Aorta (tissue), 5 donors: Measurements from ENCODE around the gene VWA5B2. TPM values are rescaled to one million over a fixed set of nuclear protein-coding genes. Genes with fewer than 3 reads are reported as not detected.
A peak's percentile ranks its signal among the peaks of the same experiment; 100 is the strongest.

ENCODE experiments used
- ATAC-seq: fragments of 200-7000 bp; cut with Tn5 transposase; one replicate; pipeline ENCODE4 v1.9.1; 2022; ENCODE audit warnings: moderate library complexity; ENCODE audit not compliant: low FRiP score
- DNase-seq, 2 donors: peaks; one replicate each; pipeline ENCODE4 v3.0.0-alpha.2; 2020
- H3K27ac ChIP-seq, 2 donors: one replicate each; pipeline ENCODE4 v1.5.1; 2013; ENCODE audit warnings: low read length in 2 of 2, mild to moderate bottlenecking in 2 of 2, moderate library complexity in 2 of 2, control low read depth in 1 of 2, inconsistent platforms in 1 of 2, low read depth in 1 of 2
- H3K27me3 ChIP-seq, 2 donors: one replicate each; pipeline ENCODE4 v1.6.1; 2013; ENCODE audit warnings: control low read depth in 1 of 2, low read length in 1 of 2, mild to moderate bottlenecking in 1 of 2, moderate library complexity in 1 of 2; ENCODE audit not compliant: insufficient read depth in 2 of 2, control insufficient read depth in 1 of 2
- H3K36me3 ChIP-seq, 2 donors: one replicate each; pipeline ENCODE4 v1.6.1; 2013; ENCODE audit warnings: control low read depth in 1 of 2, low read length in 1 of 2, mild to moderate bottlenecking in 1 of 2; ENCODE audit not compliant: insufficient read depth in 2 of 2, control insufficient read depth in 1 of 2
- H3K4me1 ChIP-seq, 2 donors: one replicate each; pipeline ENCODE4 v1.6.1; 2013; ENCODE audit warnings: low read length in 2 of 2, control low read depth in 1 of 2, mild to moderate bottlenecking in 1 of 2, moderate library complexity in 1 of 2; ENCODE audit not compliant: insufficient read depth in 2 of 2, control insufficient read depth in 1 of 2
- H3K4me3 ChIP-seq, 2 donors: one replicate each; pipeline ENCODE4 v1.5.1; 2013; ENCODE audit warnings: low read length in 2 of 2, control low read depth in 1 of 2, mild to moderate bottlenecking in 1 of 2
- H3K9me3 ChIP-seq: one replicate; pipeline ENCODE4 v1.6.1; 2013; ENCODE audit warnings: mild to moderate bottlenecking, low read length; ENCODE audit not compliant: control insufficient read depth
- whole genome bisulfite sequencing, 2 donors: extraction: QIAGEN DNeasy Blood & Tissue Kit; methylation state at CpG; one replicate each; pipeline ENCODE4 v1.1.7; 2013; 5-methylcytosine and 5-hydroxymethylcytosine counted together
- intact Hi-C, 2 donors: fragments of 100-400 bp; cut with DNase I; formaldehyde crosslinking; loops; one replicate each; pipeline versions ENCODE4 v1.14.2 to v1.15.0; 2022
- microRNA-seq, 2 donors: library from miRNA; unstranded; fragments of <30 nt; microRNA quantifications; one replicate each; pipeline ENCODE4 v1.2.0, GENCODE V29; 2020
- polyA plus RNA-seq, 2 donors: library from polyadenylated mRNA; stranded (reverse); fragments of 200-250 nt; gene quantifications; one replicate each; pipeline ENCODE4 v1.2.3, GENCODE V29; 2013
- total RNA-seq, 2 donors: library from RNA; stranded (reverse); fragmentation: NEBNext Ultra II Directional; extraction: Animal tissue kit (Norgen Biotek cat#: 25700); gene quantifications; one replicate each; pipeline ENCODE4 v1.2.1, GENCODE V29; 2021
- donor health status: healthy with polysubstance abuse.
- donor health status: Bipolar disorder and iron deficiency.
- donor health status: DM: no; HTN: no; CAD: no.
- donor health status: DM: no; HTN: no; CAD: no.
- donor health status: DM: yes; HTN: yes; CAD: no.

The VWA5B2 gene
- total and polyA plus RNA-seq, 4 donors = 0.10 TPM; not detected in 3

GRCh38 chr3:184289426-184289938, 60.1 kb downstream of the VWA5B2 start:
- Histone ChIP-seq H3K36me3 (no peaks in the 10 kb centered on the region), H3K27me3 (no peaks in the 10 kb centered on the region), H3K4me3 (no peak overlapping the region), H3K9me3 (no peaks in the 10 kb centered on the region), H3K4me1 (no peaks in the 10 kb centered on the region), H3K27ac (no peak overlapping the region)
- DNase-seq = peak; percentile 54 to 75
- WGBS, 2 donors = 9 to 14% methylated on average over 10 of the region's 10 CpGs
- intact Hi-C loops = no loop called here
- ATAC-seq = no peak

- intact Hi-C loops = no loop called here
- no peak overlapping the region for H3K27ac ChIP-seq
- no peak overlapping the region for H3K4me3 ChIP-seq
- H3K9me3 ChIP-seq = no peaks in the 10 kb centered on the region
- H3K4me1 ChIP-seq = no peaks in the 10 kb centered on the region
- H3K27me3 ChIP-seq = no peaks in the 10 kb centered on the region
- ATAC-seq (no peak), DNase-seq (no peak)
- 84 to 87% methylated on average over 9 to 10 of the region's 10 CpGs for WGBS, 2 donors
- no peaks in the 10 kb centered on the region for H3K36me3 ChIP-seq
Observed at GRCh38 chr3:184290331-184290730, 60.9 kb downstream of the VWA5B2 start.

- no peak for ATAC-seq
- 87 to 88% methylated on average over 22 of the region's 22 CpGs for WGBS, 2 donors
Observed at GRCh38 chr3:184291044-184291737, 61.8 kb downstream of the VWA5B2 start.

More at GRCh38 chr3:184291044-184291737, 61.8 kb downstream of the VWA5B2 start:
- H3K4me1 ChIP-seq = no peaks in the 10 kb centered on the region
- no peak for DNase-seq
- intact Hi-C loops = no loop called here
- H3K9me3 ChIP-seq = no peaks in the 10 kb centered on the region
- H3K27me3 ChIP-seq = no peaks in the 10 kb centered on the region
- H3K36me3 ChIP-seq = no peaks in the 10 kb centered on the region
- H3K27ac ChIP-seq = no peak overlapping the region
- no peak overlapping the region for H3K4me3 ChIP-seq

Small RNAs within 50 kb of the gene (microRNA-seq; reads per million reads assigned to microRNA genes)
- gene MIR1224 = 0 to 3.0 reads per million in 2 donors

Other genes starting within 250 kb of the VWA5B2 start
- 10 to 100 TPM; 18.9 to 49.6 TPM for gene ABCC5, start 211.7 kb upstream of the VWA5B2 start, total RNA-seq
- 10 to 100 TPM; 13.0 to 33.8 TPM for gene ABCC5, start 211.7 kb upstream of the VWA5B2 start, polyA plus RNA-seq
- gene HTR3D, start 197.8 kb upstream of the VWA5B2 start, total RNA-seq = not detected
- gene HTR3D, start 197.8 kb upstream of the VWA5B2 start, polyA plus RNA-seq = not detected
- not detected for gene HTR3C, start 176.5 kb upstream of the VWA5B2 start, total RNA-seq
- not detected for gene HTR3C, start 176.5 kb upstream of the VWA5B2 start, polyA plus RNA-seq
- not detected for gene HTR3E, start 132.5 kb upstream of the VWA5B2 start, total RNA-seq
- not detected for gene HTR3E, start 132.5 kb upstream of the VWA5B2 start, polyA plus RNA-seq
- 10 to 100 TPM; 32.2 to 32.9 TPM for gene EIF2B5, start 94.2 kb upstream of the VWA5B2 start, total RNA-seq
- gene EIF2B5, start 94.2 kb upstream of the VWA5B2 start, polyA plus RNA-seq = 10 to 100 TPM; 24.3 to 53.1 TPM
- gene DVL3, start 74.2 kb upstream of the VWA5B2 start, total RNA-seq = 10 to 100 TPM; 66.7 to 77.1 TPM
- gene DVL3, start 74.2 kb upstream of the VWA5B2 start, polyA plus RNA-seq = 10 to 100 TPM; 13.5 to 55.6 TPM
- gene AP2M1, start 54.7 kb upstream of the VWA5B2 start, total RNA-seq = 100 to 1,000 TPM; 249 to 250 TPM
- gene AP2M1, start 54.7 kb upstream of the VWA5B2 start, polyA plus RNA-seq = 100 to 1,000 TPM; 234 to 237 TPM
- gene ABCF3, start 43.4 kb upstream of the VWA5B2 start, total RNA-seq = 10 to 100 TPM; 44.1 to 57.1 TPM
- 10 to 100 TPM; 30.1 to 75.6 TPM for gene ABCF3, start 43.4 kb upstream of the VWA5B2 start, polyA plus RNA-seq
- gene ALG3, start 19.4 kb downstream of the VWA5B2 start, total RNA-seq = 10 to 100 TPM; 19.4 to 23.9 TPM
- gene ALG3, start 19.4 kb downstream of the VWA5B2 start, polyA plus RNA-seq = 10 to 100 TPM; 12.5 to 30.7 TPM
- gene EEF1AKMT4, start 20.1 kb downstream of the VWA5B2 start, total RNA-seq = 1 to 10 TPM; 1.5 to 1.8 TPM
- gene EEF1AKMT4, start 20.1 kb downstream of the VWA5B2 start, polyA plus RNA-seq = 1 to 10 TPM in 1 of 2 donors, under 1 TPM in 1; 0.41 to 3.0 TPM
- gene CAMK2N2, start 32.0 kb downstream of the VWA5B2 start, total RNA-seq = under 1 TPM; 0.26 to 0.36 TPM
- gene CAMK2N2, start 32.0 kb downstream of the VWA5B2 start, polyA plus RNA-seq = not detected
- gene ECE2, start 46.4 kb downstream of the VWA5B2 start, total RNA-seq = not detected
- gene ECE2, start 46.4 kb downstream of the VWA5B2 start, polyA plus RNA-seq = not detected
- gene PSMD2, start 69.7 kb downstream of the VWA5B2 start, total RNA-seq = 100 to 1,000 TPM; 139 to 143 TPM
- gene PSMD2, start 69.7 kb downstream of the VWA5B2 start, polyA plus RNA-seq = 100 to 1,000 TPM; 116 to 139 TPM
- gene EIF4G1, start 85.0 kb downstream of the VWA5B2 start, total RNA-seq = 100 to 1,000 TPM; 234 to 285 TPM
- gene EIF4G1, start 85.0 kb downstream of the VWA5B2 start, polyA plus RNA-seq = 100 to 1,000 TPM in 1 of 2 donors, 10 to 100 TPM in 1; 72.8 to 140 TPM
- 10 to 100 TPM; 28.2 to 40.6 TPM for gene FAM131A, start 108.0 kb downstream of the VWA5B2 start, total RNA-seq
- 10 to 100 TPM; 10.6 to 27.1 TPM for gene FAM131A, start 108.0 kb downstream of the VWA5B2 start, polyA plus RNA-seq
- gene CLCN2, start 132.0 kb downstream of the VWA5B2 start, total RNA-seq = 1 to 10 TPM; 4.1 to 6.5 TPM
- gene CLCN2, start 132.0 kb downstream of the VWA5B2 start, polyA plus RNA-seq = 10 to 100 TPM in 1 of 2 donors, 1 to 10 TPM in 1; 4.3 to 14.5 TPM
- 10 to 100 TPM; 43.9 to 59.3 TPM for gene POLR2H, start 132.1 kb downstream of the VWA5B2 start, total RNA-seq
- gene POLR2H, start 132.1 kb downstream of the VWA5B2 start, polyA plus RNA-seq = 100 to 1,000 TPM in 1 of 2 donors, 10 to 100 TPM in 1; 55.3 to 151 TPM
- 1 to 10 TPM in 1 of 2 donors, under 1 TPM in 1; 0.65 to 1.2 TPM for gene THPO, start 148.6 kb downstream of the VWA5B2 start, total RNA-seq
- gene THPO, start 148.6 kb downstream of the VWA5B2 start, polyA plus RNA-seq = under 1 TPM; 0.15 to 0.75 TPM
- gene CHRD, start 150.5 kb downstream of the VWA5B2 start, total RNA-seq = 10 to 100 TPM; 12.0 to 46.5 TPM
- gene CHRD, start 150.5 kb downstream of the VWA5B2 start, polyA plus RNA-seq = 10 to 100 TPM in 1 of 2 donors, under 1 TPM in 1; 0.38 to 11.9 TPM